ENCODE results near the gene TCOF1. TPM values are rescaled to one million over a fixed set of nuclear protein-coding genes. Genes with fewer than 3 reads are reported as not detected.

Gene TCOF1
- total and polyA plus RNA-seq, 3 donors from 2014 or later = 22.9 to 52.8 (median 46.6) TPM

DNA sequence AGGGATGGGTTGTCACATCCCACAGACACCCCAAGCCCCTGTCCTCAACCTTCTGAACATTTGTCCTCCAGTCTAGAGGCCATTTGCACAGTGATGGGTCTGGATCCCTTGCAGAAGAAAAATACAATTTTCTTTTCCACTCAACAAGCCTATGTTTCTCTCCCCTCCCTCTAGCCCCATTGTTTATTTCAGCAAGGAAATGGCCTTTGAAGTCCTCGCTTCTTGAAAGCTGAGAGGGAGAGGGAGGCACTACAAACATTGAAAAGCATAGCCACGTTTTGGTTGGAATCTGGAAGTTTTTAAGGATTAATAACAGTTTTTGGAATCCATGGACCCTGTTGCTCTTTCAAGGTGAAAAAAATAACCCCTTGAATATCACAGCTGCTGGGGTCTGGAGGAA lies 30.8 kb upstream of the TCOF1 start:
- Histone ChIP-seq H3K36me3 (ENCODE audit: low read depth, missing control alignments) (no peaks in the 10 kb centered on the region), H3K27ac (no peak overlapping the region), H3K27me3 (no peaks in the 10 kb centered on the region), H3K4me1 (no peaks in the 10 kb centered on the region), H3K4me3 (no peak overlapping the region), H3K9me3 (no peaks in the 10 kb centered on the region)
- no peak for DNase-seq
- 60 to 75% methylated on average over 2 of the region's 2 CpGs for WGBS, 2 donors
- TF ChIP-seq, protein P1, sequence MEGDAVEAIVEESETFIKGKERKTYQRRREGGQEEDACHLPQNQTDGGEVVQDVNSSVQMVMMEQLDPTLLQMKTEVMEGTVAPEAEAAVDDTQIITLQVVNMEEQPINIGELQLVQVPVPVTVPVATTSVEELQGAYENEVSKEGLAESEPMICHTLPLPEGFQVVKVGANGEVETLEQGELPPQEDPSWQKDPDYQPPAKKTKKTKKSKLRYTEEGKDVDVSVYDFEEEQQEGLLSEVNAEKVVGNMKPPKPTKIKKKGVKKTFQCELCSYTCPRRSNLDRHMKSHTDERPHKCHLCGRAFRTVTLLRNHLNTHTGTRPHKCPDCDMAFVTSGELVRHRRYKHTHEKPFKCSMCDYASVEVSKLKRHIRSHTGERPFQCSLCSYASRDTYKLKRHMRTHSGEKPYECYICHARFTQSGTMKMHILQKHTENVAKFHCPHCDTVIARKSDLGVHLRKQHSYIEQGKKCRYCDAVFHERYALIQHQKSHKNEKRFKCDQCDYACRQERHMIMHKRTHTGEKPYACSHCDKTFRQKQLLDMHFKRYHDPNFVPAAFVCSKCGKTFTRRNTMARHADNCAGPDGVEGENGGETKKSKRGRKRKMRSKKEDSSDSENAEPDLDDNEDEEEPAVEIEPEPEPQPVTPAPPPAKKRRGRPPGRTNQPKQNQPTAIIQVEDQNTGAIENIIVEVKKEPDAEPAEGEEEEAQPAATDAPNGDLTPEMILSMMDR (IDR thresholded peaks at IDR 0.05) = no peak
- no peak for TF ChIP-seq POLR2A (IDR thresholded peaks at IDR 0.05)
- intact Hi-C loops (cut with DNase I; ENCODE audit: low total_unique reads) = no loop called here

DNA sequence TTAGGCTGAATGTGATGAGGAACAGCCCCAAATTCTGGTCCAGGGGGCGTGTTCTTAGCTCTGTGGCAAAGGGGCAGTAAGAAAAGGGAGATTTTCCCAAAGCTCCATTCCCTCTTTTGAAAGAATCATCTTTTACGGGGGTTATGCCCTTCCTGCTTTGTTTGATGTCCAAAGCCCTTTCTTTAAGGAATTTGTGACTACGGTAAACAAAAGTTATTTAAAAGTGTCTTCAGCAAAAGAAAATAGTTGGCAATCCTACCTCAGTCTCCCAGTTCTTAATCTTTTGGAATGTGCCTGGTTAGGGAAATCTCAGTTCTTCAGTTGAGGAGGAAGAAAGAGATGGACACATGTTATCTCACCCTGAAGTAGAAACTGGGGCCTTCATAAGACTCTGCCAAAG lies 30.4 kb upstream of the TCOF1 start:
- intact Hi-C loops (cut with DNase I; ENCODE audit: low total_unique reads) = no loop called here
- H3K27me3 ChIP-seq = no peaks in the 10 kb centered on the region
- H3K36me3 ChIP-seq (ENCODE audit: low read depth, missing control alignments) = no peaks in the 10 kb centered on the region
- no peak for DNase-seq
- no peak overlapping the region for H3K4me3 ChIP-seq
- TF ChIP-seq, protein P1 (IDR thresholded peaks at IDR 0.05) = no peak
- no peak for TF ChIP-seq POLR2A (IDR thresholded peaks at IDR 0.05)
- H3K4me1 ChIP-seq = no peaks in the 10 kb centered on the region
- no peaks in the 10 kb centered on the region for H3K9me3 ChIP-seq
- no peak overlapping the region for H3K27ac ChIP-seq
- 70 to 85% methylated on average over 3 of the region's 3 CpGs for WGBS, 2 donors

DNA sequence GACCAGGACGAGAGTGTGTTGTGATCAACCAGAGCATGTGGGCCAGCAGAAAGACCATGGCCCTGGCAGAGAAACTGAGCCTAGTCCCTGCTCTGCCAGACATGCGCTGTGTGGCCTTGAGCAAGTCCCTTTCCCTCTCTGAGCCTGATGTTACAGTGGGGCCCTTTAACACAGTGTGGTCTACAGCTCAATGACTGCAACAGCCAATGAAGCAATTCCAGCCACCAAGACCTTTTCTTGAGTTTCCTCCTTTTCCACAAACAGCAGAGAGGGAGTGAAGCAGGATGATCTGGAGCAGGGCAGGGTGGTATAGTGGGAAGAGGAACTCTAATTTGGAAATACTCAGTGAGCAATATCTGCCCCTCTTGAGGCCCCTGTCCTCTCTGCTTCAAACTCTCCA lies 29.0 kb upstream of the TCOF1 start:
- Histone ChIP-seq H3K9me3 (no peaks in the 10 kb centered on the region), H3K4me1 (no peaks in the 10 kb centered on the region), H3K27ac (no peak overlapping the region), H3K27me3 (no peaks in the 10 kb centered on the region), H3K36me3 (ENCODE audit: low read depth, missing control alignments) (no peaks in the 10 kb centered on the region), H3K4me3 (no peak overlapping the region)
- TF ChIP-seq POLR2A (IDR thresholded peaks at IDR 0.05) = no peak
- TF ChIP-seq, protein P1 (IDR thresholded peaks at IDR 0.05) = no peak
- 93 to 98% methylated on average over 2 of the region's 2 CpGs for WGBS, 2 donors
- no peak for DNase-seq
- intact Hi-C loops (cut with DNase I; ENCODE audit: low total_unique reads) = no loop called here

DNA sequence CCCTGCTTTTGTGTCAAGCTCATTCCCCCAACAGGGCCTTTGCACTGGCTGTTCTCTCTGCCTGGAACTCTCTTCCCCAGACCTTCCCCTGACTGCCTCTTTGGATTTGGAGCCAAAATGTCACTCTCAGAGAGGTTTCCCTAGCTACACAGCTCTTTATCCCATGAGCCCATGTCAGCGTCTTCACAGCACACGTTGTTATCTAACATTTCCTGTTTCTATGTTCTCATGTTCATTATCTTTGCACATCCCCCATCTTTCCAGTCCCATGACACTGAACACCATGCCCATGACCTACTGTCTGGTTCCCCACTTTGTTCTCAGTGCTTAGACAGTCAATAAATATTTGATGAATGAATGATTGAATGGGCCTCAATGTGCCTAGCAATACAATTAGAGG lies 28.5 kb upstream of the TCOF1 start:
- WGBS, 2 donors = 68% methylated on average over 2 of the region's 2 CpGs
- intact Hi-C loops (cut with DNase I; ENCODE audit: low total_unique reads) = no loop called here
- Histone ChIP-seq H3K4me3 (no peak overlapping the region), H3K27ac (no peak overlapping the region), H3K36me3 (ENCODE audit: low read depth, missing control alignments) (no peaks in the 10 kb centered on the region), H3K9me3 (no peaks in the 10 kb centered on the region), H3K27me3 (no peaks in the 10 kb centered on the region), H3K4me1 (no peaks in the 10 kb centered on the region)
- no peak for DNase-seq
- TF ChIP-seq, protein P1 (IDR thresholded peaks at IDR 0.05) = no peak
- TF ChIP-seq POLR2A (IDR thresholded peaks at IDR 0.05) = no peak
